Astrocyte (in vitro differentiated cells and primary cell): ENCODE results near the gene RNF214.

ENCODE experiments used
- EZH2 ChIP-seq: IDR thresholded peaks from 2 replicates; pipeline ENCODE4 v1.6.1; 2012; ENCODE audit warnings: mild to moderate bottlenecking, low read length, inconsistent platforms; ENCODE audit not compliant: insufficient read depth
- TF ChIP-seq, protein P1 (sequence below): IDR thresholded peaks from 2 replicates; pipeline ENCODE4 v1.5.1; 2011; ENCODE audit warnings: low read depth, mild to moderate bottlenecking, inconsistent platforms, low read length, moderate library complexity; ENCODE audit not compliant: insufficient read depth

- TF ChIP-seq, protein P1, sequence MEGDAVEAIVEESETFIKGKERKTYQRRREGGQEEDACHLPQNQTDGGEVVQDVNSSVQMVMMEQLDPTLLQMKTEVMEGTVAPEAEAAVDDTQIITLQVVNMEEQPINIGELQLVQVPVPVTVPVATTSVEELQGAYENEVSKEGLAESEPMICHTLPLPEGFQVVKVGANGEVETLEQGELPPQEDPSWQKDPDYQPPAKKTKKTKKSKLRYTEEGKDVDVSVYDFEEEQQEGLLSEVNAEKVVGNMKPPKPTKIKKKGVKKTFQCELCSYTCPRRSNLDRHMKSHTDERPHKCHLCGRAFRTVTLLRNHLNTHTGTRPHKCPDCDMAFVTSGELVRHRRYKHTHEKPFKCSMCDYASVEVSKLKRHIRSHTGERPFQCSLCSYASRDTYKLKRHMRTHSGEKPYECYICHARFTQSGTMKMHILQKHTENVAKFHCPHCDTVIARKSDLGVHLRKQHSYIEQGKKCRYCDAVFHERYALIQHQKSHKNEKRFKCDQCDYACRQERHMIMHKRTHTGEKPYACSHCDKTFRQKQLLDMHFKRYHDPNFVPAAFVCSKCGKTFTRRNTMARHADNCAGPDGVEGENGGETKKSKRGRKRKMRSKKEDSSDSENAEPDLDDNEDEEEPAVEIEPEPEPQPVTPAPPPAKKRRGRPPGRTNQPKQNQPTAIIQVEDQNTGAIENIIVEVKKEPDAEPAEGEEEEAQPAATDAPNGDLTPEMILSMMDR = no peak
- no peak for TF ChIP-seq EZH2
These were observed 64.4 kb downstream of the RNF214 start for GRCh38 chr11:117296881-117297280.
